DMS79 (cell line): ENCODE data around the gene NFYB.
"Not testable (repeated sequence)": the region's sequence is repeated elsewhere in the genome, so short reads cannot be mapped to it uniquely, and the experiment has no call there.

Experiments
- DNase-seq: peaks from one replicate; lab custom pipeline; 2025; lab: John Stamatoyannopoulos, UW

NFYB gene

DNA sequence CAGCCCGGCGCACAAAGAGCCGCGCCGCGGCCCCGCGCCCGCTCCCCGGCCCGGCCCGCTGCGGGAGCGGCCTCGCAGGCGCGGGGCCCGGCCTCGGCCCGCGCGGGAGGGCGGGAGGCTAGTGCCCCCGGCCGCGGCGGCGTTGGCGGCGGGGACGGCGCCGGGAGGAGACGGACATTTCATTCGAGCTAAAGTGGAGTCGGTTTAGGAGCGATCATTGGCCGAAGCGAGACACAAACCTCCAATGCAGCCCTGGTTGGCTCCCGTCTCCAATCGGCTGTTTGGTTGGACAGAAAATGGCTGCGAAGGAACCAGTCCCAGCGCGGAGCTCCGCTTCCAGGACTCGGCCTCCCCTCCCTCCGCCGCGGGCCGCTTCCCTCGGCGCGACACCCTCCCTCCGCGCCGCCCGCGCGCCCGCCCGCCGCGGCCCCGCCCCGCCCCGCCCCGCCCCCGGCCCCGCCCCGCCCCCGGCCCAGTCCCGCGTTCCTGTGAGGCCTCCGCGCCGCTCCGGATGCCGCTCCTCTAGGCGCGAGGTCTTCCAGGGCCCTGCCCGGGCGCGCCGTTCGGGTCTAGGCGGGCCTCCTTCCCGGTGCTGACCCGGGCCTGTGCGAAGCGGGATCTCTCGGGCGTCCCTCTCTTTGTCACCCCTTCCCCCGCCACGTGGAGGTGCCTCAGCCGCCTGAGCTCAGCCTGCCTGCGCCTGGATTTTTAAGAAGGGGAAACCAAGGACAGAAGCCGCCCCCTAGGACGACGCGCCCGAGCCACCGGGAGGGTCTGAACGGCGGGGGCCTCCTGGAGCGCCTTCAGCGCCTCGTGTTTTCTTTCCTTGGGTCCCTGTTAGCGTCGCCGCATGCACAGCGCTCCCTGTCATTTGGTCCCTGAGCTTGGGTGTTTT lies at the start of gene NFYB:
Gene NFYB, minus strand, starts transcription at position 309 of the 895 bp plus-strand sequence. CDS start 2,757 bp downstream, outside the sequence.
- peak; percentile 94 for DNase-seq

GRCh38 chr12:104187446-104188155 lies 49.6 kb upstream of the NFYB start:
- DNase-seq, result no peak

GRCh38 chr12:104183443-104183842 lies 45.4 kb upstream of the NFYB start:
- no peak for DNase-seq

DNA sequence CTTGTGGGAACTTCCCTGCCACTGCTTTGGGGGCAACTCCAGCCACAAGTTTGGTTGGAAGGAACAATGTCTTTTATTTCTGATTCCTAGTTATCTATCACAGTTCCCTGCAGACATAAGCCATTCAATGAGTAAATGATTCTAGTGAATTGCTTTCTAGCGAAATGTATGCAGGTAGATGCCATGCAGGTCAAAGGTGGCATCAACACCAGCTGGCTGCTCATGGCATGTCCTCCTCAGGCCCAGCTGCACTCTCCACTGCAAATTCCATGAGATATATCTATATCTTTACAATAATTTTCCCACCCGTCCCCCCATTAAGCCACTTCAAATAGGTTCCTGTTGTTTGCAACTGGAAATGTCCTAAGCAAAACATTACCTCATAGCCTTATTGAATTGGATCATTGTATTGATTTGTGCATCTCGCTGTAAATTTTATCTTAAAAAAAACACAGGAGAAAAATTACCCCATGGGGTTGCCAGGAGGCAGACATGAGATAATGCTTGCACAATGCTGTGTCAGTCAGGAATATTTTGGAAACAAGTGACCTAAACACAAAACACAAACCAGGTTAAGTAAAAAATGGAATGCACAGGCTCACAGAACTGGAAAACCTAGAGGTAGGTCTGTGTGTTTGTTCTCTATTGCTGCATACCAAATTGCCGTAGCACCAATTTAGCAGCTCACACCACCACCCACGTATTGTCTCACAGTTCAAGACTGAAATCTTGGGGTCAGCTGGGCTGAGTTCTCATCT lies 44.8 kb upstream of the NFYB start:
- DNase-seq, result no peak

DNA sequence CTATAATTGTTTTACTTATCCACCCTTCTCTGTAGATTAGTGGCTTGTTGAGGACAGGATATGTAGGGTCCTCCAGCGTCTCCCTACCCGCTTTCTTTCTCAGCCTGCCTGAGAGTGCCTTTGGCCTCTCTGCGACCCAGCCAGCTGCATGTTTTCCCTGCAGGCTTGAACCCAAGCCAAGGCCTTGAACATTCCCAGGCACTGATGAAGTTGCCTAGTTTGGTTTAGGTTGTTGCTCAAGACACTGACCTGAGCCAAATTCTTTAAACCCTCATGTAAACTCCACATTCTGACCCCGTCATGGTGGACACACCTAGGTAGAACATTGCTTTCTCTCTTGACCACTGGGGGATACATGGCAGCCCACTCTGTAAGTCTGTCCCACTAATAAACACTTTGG lies 44.1 kb upstream of the NFYB start:
- no peak for DNase-seq

DNA sequence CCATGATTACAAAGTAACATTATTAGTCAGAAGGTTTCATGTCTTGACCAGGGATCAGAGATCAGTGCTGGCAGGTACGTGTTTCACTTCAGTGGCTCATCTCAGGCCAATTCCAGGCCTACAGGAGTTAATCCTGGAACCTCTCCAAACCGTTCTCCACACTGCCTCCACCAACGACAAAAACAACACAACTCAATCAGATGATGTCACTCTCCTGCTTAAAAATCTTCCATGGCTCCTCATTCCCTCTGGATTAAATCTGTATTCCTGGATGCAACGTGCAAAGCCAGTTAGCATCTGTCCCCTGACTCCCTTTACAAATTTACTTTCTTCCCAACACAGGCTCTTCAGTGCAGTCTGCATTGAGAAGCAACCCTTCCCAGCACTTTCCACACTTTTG lies 43.3 kb upstream of the NFYB start:
- DNase-seq, result no peak

- DNase-seq, result no peak
These were observed 42.4 kb upstream of the NFYB start for GRCh38 chr12:104180374-104180773.

DNA sequence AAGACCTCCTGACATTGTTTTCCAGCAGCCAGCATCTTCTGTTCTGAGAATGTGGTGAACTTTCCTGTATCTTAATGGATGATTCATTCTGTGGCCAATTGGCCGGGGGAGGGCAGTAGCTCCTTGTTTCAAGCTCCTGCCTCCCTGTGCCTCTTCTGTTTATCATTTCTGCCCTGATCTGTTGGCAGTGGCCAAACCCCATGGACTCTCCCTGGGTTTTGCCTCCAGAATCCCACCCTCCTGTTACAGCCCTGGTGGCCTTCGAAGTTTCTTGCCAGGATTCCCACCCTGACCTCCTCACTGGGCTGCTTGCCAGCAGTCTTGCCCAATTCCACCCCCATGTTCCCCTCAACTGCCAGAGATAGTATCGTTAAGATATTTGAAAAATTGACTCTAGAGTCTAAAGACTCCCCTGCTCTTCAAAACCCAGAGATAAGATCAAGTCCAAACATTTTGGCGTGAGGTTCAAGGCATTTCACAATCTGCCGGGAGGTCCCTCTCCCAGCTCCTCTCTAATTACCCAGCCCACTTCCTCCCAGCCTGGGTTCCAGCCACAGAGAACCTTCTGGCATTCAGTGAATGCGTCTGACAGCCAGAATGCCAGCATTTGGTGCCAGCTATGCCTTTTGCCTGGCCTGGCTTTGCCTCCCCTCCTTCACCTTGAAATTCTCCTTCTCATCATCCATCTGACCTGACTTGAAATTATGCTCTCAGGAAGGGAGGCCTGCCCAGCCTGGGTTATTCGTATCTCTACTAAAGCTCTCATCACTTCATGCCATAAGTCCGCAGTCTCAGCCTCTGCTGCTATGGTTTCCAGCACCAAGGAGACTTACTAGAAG lies 39.9 kb upstream of the NFYB start:
- no peak for DNase-seq

DNA sequence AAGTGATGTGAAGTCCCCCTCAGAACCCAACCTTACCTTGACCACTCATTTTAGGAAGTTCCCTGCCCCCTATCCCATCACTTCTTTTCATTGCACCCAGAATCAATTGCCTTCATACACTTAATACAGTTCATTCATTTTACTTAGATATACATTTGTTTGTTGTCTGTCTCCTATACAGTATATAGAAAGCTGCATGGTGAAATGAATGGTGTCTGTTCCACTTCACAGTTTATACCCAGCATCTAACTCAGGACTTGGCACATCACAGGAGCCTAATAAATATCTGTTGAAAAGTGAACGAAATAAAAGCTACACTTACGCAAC lies 39.3 kb upstream of the NFYB start:
- no peak for DNase-seq

DNA sequence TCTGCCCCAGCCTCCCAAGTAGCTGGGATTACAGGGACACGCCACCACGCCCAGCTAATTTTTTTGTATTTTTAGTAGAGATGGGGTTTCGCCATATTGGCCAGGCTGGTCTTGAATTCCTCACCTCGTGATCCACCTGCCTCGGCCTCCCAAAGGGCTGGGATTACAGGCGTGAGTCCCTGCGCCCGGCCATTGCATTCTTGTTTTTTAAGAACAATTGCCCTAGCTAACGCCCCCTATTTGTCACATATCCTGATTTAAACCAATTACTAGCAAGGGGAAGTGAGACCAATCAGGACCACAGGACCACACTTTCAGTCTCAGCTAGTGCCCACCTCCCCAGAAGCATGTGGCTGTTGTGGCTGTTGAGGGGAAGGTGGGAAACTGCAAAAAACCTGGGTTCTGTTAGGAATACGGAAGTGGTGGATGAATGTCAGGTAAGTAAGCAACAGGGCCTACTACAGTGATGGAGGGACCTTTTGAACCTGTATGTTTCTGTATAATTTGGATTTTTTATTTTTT lies 37.8 kb upstream of the NFYB start:
- no peak for DNase-seq

- DNase-seq, result not testable (repeated sequence)
These were observed 35.8 kb upstream of the NFYB start for GRCh38 chr12:104173804-104174203.

GRCh38 chr12:104172570-104172947 lies 34.5 kb upstream of the NFYB start:
- no peak for DNase-seq

GRCh38 chr12:104171785-104172569 lies 34.0 kb upstream of the NFYB start:
- no peak for DNase-seq

DNA sequence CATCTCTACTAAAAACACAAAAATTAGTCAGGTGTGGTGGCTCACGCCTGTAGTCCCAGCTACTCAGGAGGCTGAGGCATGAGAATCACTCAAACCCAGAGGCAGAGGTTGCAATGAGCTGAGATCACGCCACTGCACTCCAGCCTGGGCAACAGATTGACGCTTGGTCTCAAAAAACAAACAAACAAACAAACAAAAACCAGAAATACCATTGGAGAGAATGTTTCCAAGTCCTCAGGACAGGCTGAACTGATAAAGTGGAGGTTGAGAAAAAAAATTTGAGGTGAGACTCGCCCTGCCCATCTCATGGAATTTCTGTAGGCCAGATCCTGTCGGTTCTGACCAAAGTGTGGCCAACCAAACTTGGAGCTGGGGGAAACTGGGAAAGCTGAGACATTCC lies 30.6 kb upstream of the NFYB start:
- DNase-seq, result no peak

GRCh38 chr12:104167519-104168458 lies 29.8 kb upstream of the NFYB start:
- no peak for DNase-seq

DNA sequence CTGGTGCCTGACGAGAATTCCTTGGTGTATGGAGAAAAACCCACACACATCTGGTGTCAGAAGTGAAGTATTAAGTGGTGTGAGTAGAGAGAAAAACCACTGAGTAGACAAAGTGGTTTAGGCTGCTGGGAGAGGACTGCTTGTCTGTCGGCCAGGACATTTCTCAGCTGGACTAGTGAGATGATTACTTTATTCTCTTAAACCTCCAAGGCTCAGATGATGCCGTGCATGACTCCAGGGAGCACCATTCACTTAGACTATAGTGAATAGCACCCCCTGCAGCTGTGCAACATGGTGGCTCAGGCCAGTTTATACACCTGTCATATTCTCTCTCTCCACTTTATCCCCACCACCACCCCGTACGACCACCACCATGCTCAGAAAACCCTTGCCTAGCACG lies 28.5 kb upstream of the NFYB start:
- DNase-seq, result no peak

GRCh38 chr12:104165801-104166200 lies 27.8 kb upstream of the NFYB start:
- DNase-seq, result no peak

DNA sequence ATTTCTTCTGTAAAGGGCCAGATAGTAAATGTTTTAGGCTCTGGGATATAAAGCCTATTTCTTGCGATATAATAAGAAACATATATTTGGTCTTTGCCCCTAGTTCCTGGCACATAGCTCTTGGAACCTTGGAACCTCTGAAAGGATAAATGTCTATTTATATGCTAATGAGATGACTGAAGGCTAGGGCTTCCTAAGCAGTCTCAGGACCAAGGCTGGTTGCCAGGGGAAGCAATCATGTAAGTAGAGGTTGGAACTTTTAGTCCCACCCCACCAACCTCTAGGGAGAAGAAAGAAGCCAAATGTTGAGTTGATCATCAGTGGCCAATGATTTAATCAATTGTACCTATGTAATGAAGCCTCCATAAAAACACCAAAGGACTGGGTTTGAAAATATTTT lies 26.6 kb upstream of the NFYB start:
- DNase-seq, result no peak

DNA sequence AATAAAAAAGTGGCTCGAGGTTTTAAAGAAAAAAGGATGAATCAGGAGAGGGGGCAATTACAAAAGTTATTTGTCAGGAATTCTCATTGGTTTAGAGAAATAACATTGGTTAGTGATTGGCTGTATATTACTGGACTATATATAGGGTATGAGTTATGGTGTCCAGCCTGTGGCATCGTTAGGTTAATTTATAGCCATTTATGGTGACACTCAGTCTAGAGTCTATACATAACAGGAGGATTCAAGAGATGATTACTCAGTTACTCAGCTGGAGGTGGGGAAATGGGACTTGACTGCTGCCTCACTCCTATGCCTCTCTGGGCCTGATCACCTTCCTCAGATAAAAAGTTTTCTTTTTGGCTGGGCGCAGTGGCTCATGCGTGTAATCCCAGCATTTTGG lies 25.6 kb upstream of the NFYB start:
- no peak for DNase-seq

DNA sequence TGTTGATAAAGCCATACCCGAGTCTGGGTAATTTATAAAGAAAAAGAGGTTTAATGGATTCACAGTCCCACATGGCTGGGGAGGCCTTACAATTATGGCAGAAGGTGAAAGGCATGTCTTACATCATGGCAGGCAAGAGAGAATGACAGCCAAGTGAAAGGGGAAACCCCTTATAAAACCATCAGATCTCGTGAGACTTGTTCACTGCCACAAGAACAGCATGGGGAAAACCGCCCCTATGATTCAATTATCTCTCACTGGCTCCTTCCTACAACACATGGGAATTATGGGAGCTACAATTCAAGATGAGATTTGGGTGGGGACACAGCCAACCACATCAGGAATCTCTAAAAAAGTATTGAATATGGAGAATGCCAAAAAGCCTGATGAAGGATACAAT lies 25.0 kb upstream of the NFYB start:
- not testable (repeated sequence) for DNase-seq
